HepG2 (cell line): Measurements from ENCODE around the gene HORMAD2. TPM values are rescaled to one million over a fixed set of nuclear protein-coding genes. Genes with fewer than 3 reads are reported as not detected.
A peak's percentile ranks its signal among the peaks of the same experiment; 100 is the strongest.

Experiments used
- ATAC-seq: fragments of 200-7000 bp; cut with Tn5 transposase; 3 replicates; pipeline ENCODE4 v1.9.1; 2020; ENCODE audit warnings: mild to moderate bottlenecking, moderate library complexity
- BruUV-seq: library from RNA; stranded (reverse); fragments of 400-500 nt; replicated peaks from 2 replicates; lab custom pipeline; 2021; lab: Mats Ljungman, UMichigan
- CTCF ChIA-PET: fragments of 300-600 bp; formaldehyde crosslinking; extraction: SDS; loops from one replicate; lab custom pipeline; 2021; ENCODE audit warnings: low total read pairs, inconsistent platforms, low intra/inter-chr PET ratio; lab: Yijun Ruan, JAX
- POLR2A ChIA-PET: fragments of 350-600 bp; sonication (Branson Sonifier 250); formaldehyde crosslinking; loops from one replicate; lab custom pipeline; 2020; ENCODE audit warnings: antibody characterized with exemption, inconsistent platforms; lab: Yijun Ruan, JAX
- DNase-seq: peaks from one replicate; pipeline ENCODE4 v3.0.0-alpha.2; 2015; ENCODE audit warnings: low spot score
- FAIRE-seq: peaks from 3 replicates; lab custom pipeline; 2011; peaks lifted over from hg19 to GRCh38; lab: Jason Lieb, UNC
- H2AFZ ChIP-seq: one replicate; pipeline ENCODE4 v1.6.1; 2011; ENCODE audit warnings: low read length, inconsistent platforms
- H3K27ac ChIP-seq: fragments of 300-600 bp; 3 replicates; pipeline ENCODE4 v1.8.0; 2011; ENCODE audit warnings: mixed run types, mild to moderate bottlenecking, mixed read lengths, low read length, inconsistent platforms; ENCODE audit not compliant: insufficient read depth; ENCODE audit errors: extremely low read length
- H3K27me3 ChIP-seq, 2 experiments: fragments of 200-600 bp in 1 of 2; 2 replicates in 1 of 2; 3 replicates in 1 of 2; pipeline versions ENCODE4 v1.6.0 to v1.8.0; 2011; ENCODE audit warnings: low read length in 2 of 2, mild to moderate bottlenecking in 2 of 2, moderate library complexity in 2 of 2, inconsistent platforms in 1 of 2; ENCODE audit not compliant: insufficient read depth in 2 of 2, control insufficient read depth in 1 of 2
- H3K36me3 ChIP-seq, 2 experiments: fragments of 200-600 bp in 1 of 2; replicated peaks in 1 of 2; 2 replicates in 1 of 2; 3 replicates in 1 of 2; pipeline versions ENCODE4 v1.5.1 to v1.8.0; 2011; ENCODE audit warnings: low read length in 2 of 2, inconsistent platforms in 1 of 2; ENCODE audit not compliant: insufficient read depth in 2 of 2, control insufficient read depth in 1 of 2
- H3K4me1 ChIP-seq: 2 replicates; pipeline ENCODE4 v1.5.1; 2012; ENCODE audit warnings: low read length, inconsistent platforms; ENCODE audit not compliant: insufficient read depth
- H3K4me2 ChIP-seq: 2 replicates; pipeline ENCODE4 v1.6.0; 2011; ENCODE audit warnings: low read depth, low read length, inconsistent platforms
- H3K4me3 ChIP-seq, 3 experiments: fragments of 200-600 bp in 1 of 3; sonication (generic), shearing (Covaris generic) in 1 of 3; replicated peaks in 1 of 3; 2 replicates each; pipeline ENCODE4 v1.5.1; 2011 to 2016; ENCODE audit warnings: low read length in 3 of 3, inconsistent platforms in 2 of 3, low read depth in 2 of 3, mild to moderate bottlenecking in 2 of 3, control low read depth in 1 of 3, mixed read lengths in 1 of 3; ENCODE audit not compliant: insufficient read depth in 1 of 3
- H3K79me2 ChIP-seq: one replicate; pipeline ENCODE4 v1.6.1; 2011; ENCODE audit warnings: low read length, inconsistent platforms; ENCODE audit not compliant: insufficient read depth
- H3K9ac ChIP-seq: 2 replicates; pipeline ENCODE4 v1.6.0; 2011; ENCODE audit warnings: mild to moderate bottlenecking, low read depth, low read length, inconsistent platforms; ENCODE audit not compliant: insufficient read depth
- H3K9me3 ChIP-seq: 2 replicates; pipeline ENCODE4 v1.5.1; 2012; ENCODE audit warnings: mild to moderate bottlenecking, low read length
- H4K20me1 ChIP-seq: 2 replicates; pipeline ENCODE4 v1.6.0; 2011; ENCODE audit warnings: inconsistent platforms, mild to moderate bottlenecking, low read length, moderate library complexity; ENCODE audit not compliant: insufficient read depth
- HNF4A ChIP-seq: sonication (generic); formaldehyde crosslinking; IDR thresholded peaks from 2 replicates; pipeline ENCODE4 v1.4.0; 2020; ENCODE audit warnings: missing genetic modification reagents
- PAF1 ChIP-seq: IDR thresholded peaks from 2 replicates; pipeline ENCODE4 v1.6.1; 2016; ENCODE audit warnings: missing genetic modification reagents, missing compliant biosample characterization
- PCBP1 ChIP-seq: fragments of 200-400 bp; formaldehyde crosslinking; IDR thresholded peaks from 2 replicates; pipeline ENCODE4 v1.6.1; 2017; ENCODE audit warnings: mild to moderate bottlenecking, low read depth, low read length, borderline replicate concordance
- ZNF34 ChIP-seq: sonication (generic); formaldehyde crosslinking; IDR thresholded peaks from 2 replicates; pipeline ENCODE4 v1.4.0; 2020; ENCODE audit warnings: mild to moderate bottlenecking, missing genetic modification reagents, borderline replicate concordance
- ZNF501 ChIP-seq: sonication (generic); formaldehyde crosslinking; IDR thresholded peaks from 2 replicates; pipeline ENCODE4 v1.5.1; 2020; ENCODE audit warnings: mild to moderate bottlenecking, moderate library complexity, missing genetic modification reagents
- WGBS: methylation state at CpG from one replicate; pipeline ENCODE4 v1.1.6; 2017; ENCODE audit warnings: low lambda C conversion rate; 5-methylcytosine and 5-hydroxymethylcytosine counted together
- in situ Hi-C: cut with HindIII; loops from 2 replicates; pipeline ENCODE4 v1.10.0; 2017; ENCODE audit warnings: low pct_unique_long_range_greater_than_20kb; ENCODE audit not compliant: extremely low pct_ligation_motif_present
- intact Hi-C: fragments of 100-400 bp; cut with micrococcal nuclease; formaldehyde crosslinking; loops from one replicate; pipeline ENCODE4 v1.10.0; 2022; ENCODE audit not compliant: unreplicated experiment
- polyA plus RNA-seq, 8 experiments: library from polyadenylated mRNA; depleted of rRNA in 3 of 8; stranded (reverse) in 7 of 8; unstranded in 1 of 8; fragments of >200 nt; fragmentation: Illumina TruSeq in 4 of 8; extraction: Trizol in 4 of 8; gene quantifications; 2 replicates each; pipeline versions ENCODE4 v1.2.1 to v1.2.3, GENCODE V29; 2011 to 2016; ENCODE audit warnings: low read depth in 4 of 8, missing spikeins in 1 of 8, mixed read lengths in 1 of 8; ENCODE audit not compliant: insufficient read depth in 1 of 8
- total RNA-seq, 5 experiments: library from RNA; depleted of rRNA; stranded (reverse); fragments of >200 nt; fragmentation: Illumina TruSeq; extraction: Trizol; gene quantifications; 2 replicates each; pipeline ENCODE4 v1.2.3, GENCODE V29; 2016; ENCODE audit warnings: low read depth in 1 of 5

Gene HORMAD2
- total and polyA plus RNA-seq, 2 of the 13 experiments (the other 11 are each of a cell fraction or from before 2014, with no cell fraction given): not detected

GRCh38 chr22:30078320-30079311, 1.6 kb upstream of the HORMAD2 start:
- no peak overlapping the region for H3K4me2 ChIP-seq
- no peaks in the 10 kb centered on the region for H3K9me3 ChIP-seq
- ATAC-seq (no peak), FAIRE-seq (no peak), DNase-seq (no peak)
- BruUV-seq: no TSS peak
- intact Hi-C loops: no loop called here
- no peak overlapping the region for H3K4me3 ChIP-seq
- H2AFZ ChIP-seq: no peak overlapping the region
- in situ Hi-C loops: no loop called here
- H3K36me3 ChIP-seq: no peaks in the 10 kb centered on the region
- H3K27me3 ChIP-seq: peaks cover 0 to 16% of the 10 kb centered on the region in 2 experiments; a peak in 2 of 5 replicates
- POLR2A ChIA-PET: interaction anchor here (0.7 kb wide), 1 partner anchor 25 kb away, joined by 3 read pairs; no protein-coding TSS in a partner anchor
- CTCF ChIA-PET: no interaction called here
- 63% methylated on average over 10 of the region's 10 CpGs for WGBS
- no peaks in the 10 kb centered on the region for H4K20me1 ChIP-seq
- H3K27ac ChIP-seq: no peak overlapping the region
- peaks cover 33% of the 10 kb centered on the region for H3K4me1 ChIP-seq
- H3K79me2 ChIP-seq: no peaks in the 10 kb centered on the region
- no peak for TF ChIP-seq ZNF34 (CRISPR knock-in tag)
- no peak for TF ChIP-seq PCBP1
- TF ChIP-seq PAF1 (CRISPR knock-in tag): no peak
- no peak overlapping the region for H3K9ac ChIP-seq

GRCh38 chr22:30080805-30081204, 541 bp downstream of the HORMAD2 start:
- no peak overlapping the region for H3K27ac ChIP-seq
- ATAC-seq (no peak), FAIRE-seq (no peak), DNase-seq (no peak)
- no TSS peak for BruUV-seq
- H2AFZ ChIP-seq: no peak overlapping the region
- H3K4me3 ChIP-seq: no peak overlapping the region
- peaks cover 38% of the 10 kb centered on the region for H3K4me1 ChIP-seq
- no peaks in the 10 kb centered on the region for H3K79me2 ChIP-seq
- TF ChIP-seq ZNF501 (CRISPR knock-in tag) (no peak), HNF4A (CRISPR knock-in tag) (peak; percentile 35; the same call in 1 of the 2 replicates)
- intact Hi-C loops: no loop called here
- H3K4me2 ChIP-seq: no peak overlapping the region
- H3K9ac ChIP-seq: no peak overlapping the region
- ChIA-PET CTCF (no interaction called here), POLR2A (no interaction called here)
- 27% methylated on average over 9 of the region's 9 CpGs for WGBS
- H3K9me3 ChIP-seq: no peaks in the 10 kb centered on the region; the same call in 1 of the 2 replicates
- H3K36me3 ChIP-seq: no peaks in the 10 kb centered on the region
- in situ Hi-C loops: loop anchor here (10.0 kb wide), 2 partner anchors 376 to 446 kb away; no protein-coding TSS in a partner anchor
- no peaks in the 10 kb centered on the region for H4K20me1 ChIP-seq
- H3K27me3 ChIP-seq: peaks cover 0 to under 1% of the 10 kb centered on the region in 2 experiments; a peak in 1 of 5 replicates
